Body of pancreas (tissue), 4 donors: ENCODE data around the gene RGS10.

ENCODE experiments used
- CTCF ChIP-seq, 7 experiments: fragments of 450-650 bp in 4 of 7; fragments of 200-600 bp in 3 of 7; sonication (generic) in 3 of 7; IDR thresholded peaks; one replicate each; pipeline ENCODE4 v1.5.1; 2016 to 2019; ENCODE audit warnings: antibody characterized with exemption in 7 of 7
- POLR2A ChIP-seq, 3 donors: fragments of 450-650 bp; IDR thresholded peaks; one replicate each; pipeline ENCODE4 v1.6.1; 2016; ENCODE audit warnings: antibody characterized with exemption in 3 of 3, mild to moderate bottlenecking in 2 of 3

GRCh38 chr10:119453313-119453712, 89.2 kb downstream of the RGS10 start:
- TF ChIP-seq CTCF (IDR thresholded peaks at IDR 0.05) (no peak), POLR2A (IDR thresholded peaks at IDR 0.05) (no peak)
